Endothelial cell of umbilical vein (primary cell): ENCODE measurements around the gene ABLIM1. TPM values are rescaled to one million over a fixed set of nuclear protein-coding genes. Genes with fewer than 3 reads are reported as not detected.

ENCODE experiments used
- BruUV-seq: library from RNA; stranded (reverse); fragments of 400-500 nt; replicated peaks from 2 replicates; lab custom pipeline; 2021; lab: Mats Ljungman, UMichigan
- CTCF ChIA-PET: fragments of 300-600, 350-600 bp; sonication (Branson Sonifier 250); formaldehyde crosslinking; loops from one replicate; lab custom pipeline; 2021; ENCODE audit warnings: antibody characterized with exemption, inconsistent platforms; lab: Charles Lee
- POLR2A ChIA-PET: fragments of 300-600, 350-600 bp; sonication (Branson Sonifier 250); formaldehyde crosslinking; loops from one replicate; lab custom pipeline; 2021; ENCODE audit warnings: antibody characterized with exemption, inconsistent platforms; lab: Charles Lee
- DNase-seq: peaks from one replicate; pipeline ENCODE4 v3.0.0-alpha.2; 2011; ENCODE audit warnings: low read depth, low spot score
- FAIRE-seq: peaks from 2 replicates; lab custom pipeline; 2011; peaks lifted over from hg19 to GRCh38; lab: Jason Lieb, UNC
- H2AFZ ChIP-seq: 2 replicates; pipeline ENCODE4 v1.6.0; 2012; ENCODE audit warnings: low read depth, low read length, control low read depth, inconsistent platforms
- H3K27ac ChIP-seq: 2 replicates; pipeline ENCODE4 v1.5.1; 2011; ENCODE audit warnings: low read depth, mild to moderate bottlenecking, control low read depth, low read length, moderate library complexity; ENCODE audit not compliant: insufficient read depth
- H3K27me3 ChIP-seq, 2 experiments: 2 replicates each; pipeline versions ENCODE4 v1.6.0 to v1.6.1; 2011; ENCODE audit warnings: low read length in 2 of 2, mixed read lengths in 1 of 2; ENCODE audit not compliant: control insufficient read depth in 2 of 2, insufficient read depth in 2 of 2
- H3K36me3 ChIP-seq, 2 experiments: 2 replicates in 1 of 2; 3 replicates in 1 of 2; pipeline ENCODE4 v1.5.1; 2011; ENCODE audit warnings: low read length in 2 of 2, mild to moderate bottlenecking in 1 of 2, moderate library complexity in 1 of 2; ENCODE audit not compliant: control insufficient read depth in 2 of 2, insufficient read depth in 2 of 2; ENCODE audit errors: extremely low read depth in 1 of 2
- H3K4me1 ChIP-seq: 3 replicates; pipeline ENCODE4 v1.5.1; 2011; ENCODE audit warnings: mild to moderate bottlenecking, low read length; ENCODE audit not compliant: control insufficient read depth, insufficient read depth; ENCODE audit errors: extremely low read depth
- H3K4me2 ChIP-seq: 2 replicates; pipeline ENCODE4 v1.6.1; 2011; ENCODE audit warnings: low read length, control low read depth, mixed read lengths; ENCODE audit not compliant: insufficient read depth
- H3K4me3 ChIP-seq, 3 experiments: fragments of 200-600 bp in 1 of 3; sonication (generic), shearing (Covaris generic) in 1 of 3; replicated peaks in 1 of 3; 2 replicates each; pipeline ENCODE4 v1.5.1; 2011 to 2016; ENCODE audit warnings: control low read depth in 3 of 3, low read length in 3 of 3, mild to moderate bottlenecking in 2 of 3, inconsistent platforms in 1 of 3, low read depth in 1 of 3, moderate library complexity in 1 of 3; ENCODE audit not compliant: insufficient read depth in 1 of 3
- H3K79me2 ChIP-seq: 2 replicates; pipeline ENCODE4 v1.6.0; 2012; ENCODE audit warnings: low read length, inconsistent platforms; ENCODE audit not compliant: control insufficient read depth, insufficient read depth
- H3K9ac ChIP-seq: replicated peaks from 2 replicates; pipeline ENCODE3; 2011; ENCODE audit warnings: low read length, control low read depth; ENCODE audit not compliant: insufficient read depth; ENCODE audit errors: extremely low read depth
- H3K9me1 ChIP-seq: replicated peaks from 3 replicates; pipeline ENCODE4 v1.6.0; 2011; ENCODE audit warnings: mild to moderate bottlenecking, low read length; ENCODE audit not compliant: control insufficient read depth, insufficient read depth; ENCODE audit errors: extremely low read depth
- H3K9me3 ChIP-seq: replicated peaks from 2 replicates; pipeline ENCODE4 v1.5.1; 2012; ENCODE audit warnings: low read length, inconsistent platforms; ENCODE audit not compliant: control insufficient read depth, insufficient read depth
- H4K20me1 ChIP-seq: replicated peaks from 2 replicates; pipeline ENCODE3; 2011; ENCODE audit warnings: mild to moderate bottlenecking, low read length; ENCODE audit not compliant: control insufficient read depth, insufficient read depth; ENCODE audit errors: extremely low read depth
- CTCF ChIP-seq, 2 donors: IDR thresholded peaks; 1 replicate in 1 of 2; 2 replicates in 1 of 2; pipeline ENCODE4 v1.5.1; 2011; ENCODE audit warnings: low read length in 2 of 2, mild to moderate bottlenecking in 2 of 2, moderate library complexity in 2 of 2, control low read depth in 1 of 2, inconsistent platforms in 1 of 2, low read depth in 1 of 2; ENCODE audit not compliant: insufficient read depth in 1 of 2; ENCODE audit errors: extremely low read depth in 1 of 2
- EZH2 ChIP-seq: IDR thresholded peaks from 2 replicates; pipeline ENCODE4 v1.6.1; 2012; ENCODE audit warnings: borderline replicate concordance, low read depth, mild to moderate bottlenecking, moderate library complexity, low read length, inconsistent platforms; ENCODE audit not compliant: severe bottlenecking
- FOS ChIP-seq: IDR thresholded peaks from 2 replicates; pipeline ENCODE4 v1.6.1; 2011; ENCODE audit warnings: mild to moderate bottlenecking, low read length, moderate library complexity, borderline replicate concordance; ENCODE audit not compliant: insufficient read depth
- GATA2 ChIP-seq: IDR thresholded peaks from 2 replicates; pipeline ENCODE4 v1.7.0; 2011; ENCODE audit warnings: low read depth, mild to moderate bottlenecking, moderate library complexity, mixed read lengths, low read length; ENCODE audit not compliant: insufficient read length, insufficient read depth
- JUN ChIP-seq: IDR thresholded peaks from 2 replicates; pipeline ENCODE4 v1.6.1; 2011; ENCODE audit warnings: borderline replicate concordance, low read depth; ENCODE audit not compliant: insufficient read length, insufficient read depth
- MAX ChIP-seq: IDR thresholded peaks from 2 replicates; pipeline ENCODE4 v1.6.1; 2011; ENCODE audit not compliant: insufficient read depth, insufficient read length
- MYC ChIP-seq: IDR thresholded peaks from one replicate; pipeline ENCODE4 v1.6.1; 2011; ENCODE audit warnings: mild to moderate bottlenecking, low read depth, low read length
- POLR2A ChIP-seq: IDR thresholded peaks from 2 replicates; pipeline ENCODE4 v1.6.1; 2012; ENCODE audit warnings: low read depth, mild to moderate bottlenecking, control low read depth, low read length
- POLR2AphosphoS5 ChIP-seq: IDR thresholded peaks from 2 replicates; pipeline ENCODE4 v1.6.1; 2012; ENCODE audit warnings: low read depth, mild to moderate bottlenecking, control low read depth, low read length, moderate library complexity; ENCODE audit not compliant: insufficient read depth
- dilution Hi-C: fragments of 300-500 bp; cut with MboI; formaldehyde crosslinking; loops from one replicate; pipeline ENCODE4 v1.15.0; 2019; ENCODE audit warnings: low sequenced_read_pairs; ENCODE audit not compliant: extremely low pct_ligation_motif_present
- intact Hi-C: fragments of 100-400 bp; cut with micrococcal nuclease; formaldehyde crosslinking; loops from one replicate; pipeline ENCODE4 v1.10.0; 2022
- polyA plus RNA-seq, 4 experiments: library from polyadenylated mRNA; depleted of rRNA in 3 of 4; stranded (reverse) in 3 of 4; unstranded in 1 of 4; fragments of >200 nt; gene quantifications; 2 replicates each; pipeline versions ENCODE4 v1.2.1 to v1.2.3, GENCODE V29; 2011 to 2012; ENCODE audit warnings: missing spikeins in 1 of 4
- total RNA-seq: library from RNA; stranded (reverse); gene quantifications from 2 replicates; pipeline ENCODE4 v1.2.3, GENCODE V29; 2021

The ABLIM1 gene
- total and polyA plus RNA-seq, 2 donors (not counting 3 experiments of a cell fraction or from before 2014, with no cell fraction given): 128 to 235 TPM

GRCh38 chr10:114593240-114593792, 64.8 kb downstream of the ABLIM1 start:
- Histone ChIP-seq H3K36me3 (no peaks in the 10 kb centered on the region), H3K9me3 (no peaks in the 10 kb centered on the region), H3K27me3 (no peaks in the 10 kb centered on the region), H3K9ac (no peak overlapping the region), H3K4me3 (no peak overlapping the region), H3K27ac (no peak overlapping the region), H2AFZ (no peak overlapping the region), H4K20me1 (no peaks in the 10 kb centered on the region), H3K9me1 (no peaks in the 10 kb centered on the region), H3K79me2 (no peaks in the 10 kb centered on the region), H3K4me1 (no peaks in the 10 kb centered on the region), H3K4me2 (no peak overlapping the region)
- TF ChIP-seq FOS (no peak), JUN (no peak), GATA2 (no peak), MYC (no peak), MAX (no peak), POLR2A (no peak), CTCF (IDR thresholded peaks at IDR 0.05; ENCODE audit: extremely low read depth in 1 of 2, insufficient read depth in 1 of 2, low read depth in 1 of 2, low read length in 2 of 2) (no peak), POLR2AphosphoS5 (no peak), EZH2 (no peak)
- BruUV-seq: no TSS peak
- FAIRE-seq (no peak), DNase-seq (no peak)
- CTCF ChIA-PET: interaction anchor here (1.2 kb wide), 2 partner anchors 11 to 15 kb away, joined by 3 read pairs; no protein-coding TSS in a partner anchor
- intact Hi-C loops (no loop called here), dilution Hi-C loops (no loop called here)
- POLR2A ChIA-PET: no interaction called here
